ENCODE measurements around the gene HBD. TPM values are rescaled to one million over a fixed set of nuclear protein-coding genes. Genes with fewer than 3 reads are reported as not detected.

Gene HBD
- total and polyA plus RNA-seq, 9 of the 15 experiments (the other 6 are each of a cell fraction or from before 2014, with no cell fraction given): 11.8 to 169 (median 36.0) TPM

- TF ChIP-seq, protein P1, sequence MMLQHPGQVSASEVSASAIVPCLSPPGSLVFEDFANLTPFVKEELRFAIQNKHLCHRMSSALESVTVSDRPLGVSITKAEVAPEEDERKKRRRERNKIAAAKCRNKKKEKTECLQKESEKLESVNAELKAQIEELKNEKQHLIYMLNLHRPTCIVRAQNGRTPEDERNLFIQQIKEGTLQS (IDR thresholded peaks at IDR 0.05): peak; percentile 79
- TF ChIP-seq, protein P1 (CRISPR knock-in tag; conservative IDR thresholded peaks at IDR 0.05): no peak
- no peak for TF ChIP-seq PCBP2 (IDR thresholded peaks at IDR 0.05; ENCODE audit: low read depth, low read length, poor library complexity, severe bottlenecking)
- TF ChIP-seq ZNF830 (CRISPR knock-in tag; IDR thresholded peaks at IDR 0.05): no peak
- TF ChIP-seq DPF2 (IDR thresholded peaks at IDR 0.05): no peak
- peak; percentile 35 for TF ChIP-seq WHSC1 (IDR thresholded peaks at IDR 0.05; ENCODE audit: low read length)
- TF ChIP-seq CCAR2 (IDR thresholded peaks at IDR 0.05; ENCODE audit: low read depth, low read length): no peak
- no peak for TF ChIP-seq ZSCAN32 (CRISPR knock-in tag; IDR thresholded peaks at IDR 0.05)
- no peak for TF ChIP-seq PCBP1 (IDR thresholded peaks at IDR 0.05; ENCODE audit: low read depth, low read length, poor library complexity, severe bottlenecking)
- no peak for TF ChIP-seq ZNF143 (CRISPR knock-in tag; IDR thresholded peaks at IDR 0.05)
- TF ChIP-seq HDGF (IDR thresholded peaks at IDR 0.05): peak; percentile 50; the same call in 1 of the 2 replicates
- TF ChIP-seq CXXC5 (CRISPR knock-in tag; IDR thresholded peaks at IDR 0.05): 0 out of 2 replicates have a peak, but pooled peaks have one; percentile 24
Measured at GRCh38 chr11:5274395-5274794, 40.1 kb upstream of the HBD start (continued).

Data from K562 (cell line).